Esophagus squamous epithelium (tissue), 5 donors: ENCODE measurements around the gene CC2D1B. TPM values are rescaled to one million over a fixed set of nuclear protein-coding genes. Genes with fewer than 3 reads are reported as not detected.

Experiments used
- DNase-seq: peaks from one replicate; lab custom pipeline; 2025; lab: John Stamatoyannopoulos, UW
- H3K27ac ChIP-seq, 4 donors: fragments of 200-600 bp; sonication (generic); one replicate each; pipeline ENCODE4 v1.5.1; 2016 to 2019; ENCODE audit warnings: mild to moderate bottlenecking in 1 of 4
- H3K27me3 ChIP-seq, 4 donors: fragments of 200-600 bp; sonication (generic); 1 replicate in 3 of 4; 2 replicates in 1 of 4; pipeline versions ENCODE4 v1.5.1 to v1.6.0; 2017 to 2021; ENCODE audit warnings: antibody characterized with exemption in 1 of 4
- H3K36me3 ChIP-seq, 3 donors: fragments of 200-600 bp; sonication (generic); one replicate each; pipeline ENCODE4 v1.5.1; 2016 to 2019
- H3K4me1 ChIP-seq, 3 donors: fragments of 200-600 bp; sonication (generic); one replicate each; pipeline ENCODE4 v1.5.1; 2017 to 2019
- H3K4me3 ChIP-seq, 4 donors: fragments of 200-600 bp; sonication (generic); 1 replicate in 3 of 4; 2 replicates in 1 of 4; pipeline ENCODE4 v1.5.1; 2016 to 2019; ENCODE audit warnings: mild to moderate bottlenecking in 2 of 4, moderate library complexity in 1 of 4
- H3K9me3 ChIP-seq, 3 donors: fragments of 200-600 bp; sonication (generic); one replicate each; pipeline ENCODE4 v1.5.1; 2016 to 2019
- CTCF ChIP-seq, 6 experiments: fragments of 450-650 bp in 4 of 6; fragments of 200-600 bp in 2 of 6; sonication (generic) in 2 of 6; IDR thresholded peaks; one replicate each; pipeline ENCODE4 v1.5.1; 2016 to 2019; ENCODE audit warnings: antibody characterized with exemption in 6 of 6, mild to moderate bottlenecking in 4 of 6, moderate library complexity in 4 of 6
- POLR2A ChIP-seq, 4 donors: fragments of 450-650 bp; IDR thresholded peaks; one replicate each; pipeline ENCODE4 v1.6.1; 2017; ENCODE audit warnings: antibody characterized with exemption in 4 of 4, mild to moderate bottlenecking in 4 of 4, moderate library complexity in 3 of 4
- WGBS, 2 donors: methylation state at CpG; one replicate each; pipeline ENCODE4 v1.1.5; 2018; 5-methylcytosine and 5-hydroxymethylcytosine counted together
- intact Hi-C: fragments of 100-400 bp; cut with DNase I; formaldehyde crosslinking; loops from one replicate; pipeline ENCODE4 v1.15.0; 2022
- total RNA-seq, 4 donors: library from RNA; depleted of rRNA; stranded (reverse); fragments of >200 nt; gene quantifications; one replicate each; pipeline ENCODE4 v1.1.0, GENCODE V29; 2016
- donor health status: DM: yes; HTN: yes; CAD: no.

Gene CC2D1B
- 10 to 100 TPM; 16.9 to 21.2 (median 18.3) TPM for total RNA-seq

- 0% methylated on average over 3 to 18 of the region's 92 CpGs for WGBS, 2 donors
- intact Hi-C loops: no loop called here
- H3K9me3 ChIP-seq: no peaks in the 10 kb centered on the region
- DNase-seq: peak; percentile 88
- H3K27me3 ChIP-seq: no peaks in the 10 kb centered on the region
- peak within 1 kb of the TSS; percentile 81 to 98 (median 86) for H3K4me3 ChIP-seq
- peaks cover 21 to 51% (median 25%) of the 10 kb centered on the region in 3 donors for H3K4me1 ChIP-seq
- H3K36me3 ChIP-seq: peaks cover 15 to 34% (median 20%) of the 10 kb centered on the region in 3 donors
- TF ChIP-seq CTCF (IDR thresholded peaks at IDR 0.05) (peak in 5 of 6 experiments; percentile 16 to 58 (median 53)), POLR2A (IDR thresholded peaks at IDR 0.05) (peak in 3 of 4 donors; percentile 87 to 94 (median 94))
- H3K27ac ChIP-seq: peak within 1 kb of the TSS; percentile 95 to 100 (median 97)
Measured at GRCh38 chr1:52365746-52366516, at the start of gene CC2D1B. Gene CC2D1B (minus strand): TSS chr1:52366205. CDS start chr1:52364620, 1,585 bp downstream.

- H3K27ac ChIP-seq: no peak overlapping the region
- no peaks in the 10 kb centered on the region for H3K27me3 ChIP-seq
- no peaks in the 10 kb centered on the region for H3K9me3 ChIP-seq
- intact Hi-C loops: no loop called here
- H3K36me3 ChIP-seq: peaks cover 11 to 100% (median 62%) of the 10 kb centered on the region in 3 donors
- TF ChIP-seq POLR2A (IDR thresholded peaks at IDR 0.05): no peak
- no peak for TF ChIP-seq CTCF (IDR thresholded peaks at IDR 0.05)
- DNase-seq: no peak
- H3K4me3 ChIP-seq: no peak overlapping the region
- H3K4me1 ChIP-seq: no peaks in the 10 kb centered on the region
Measured at GRCh38 chr1:52414942-52415341, 48.9 kb upstream of the CC2D1B start.

- TF ChIP-seq CTCF (IDR thresholded peaks at IDR 0.05) (no peak), POLR2A (IDR thresholded peaks at IDR 0.05) (no peak)
- Histone ChIP-seq H3K36me3 (peaks cover 11 to 100% (median 70%) of the 10 kb centered on the region in 3 donors), H3K4me3 (no peak overlapping the region), H3K27me3 (no peaks in the 10 kb centered on the region), H3K9me3 (no peaks in the 10 kb centered on the region), H3K4me1 (no peaks in the 10 kb centered on the region), H3K27ac (no peak overlapping the region)
- WGBS, 2 donors: 91 to 92% methylated on average over 8 to 10 of the region's 10 CpGs
- DNase-seq: no peak
- intact Hi-C loops: no loop called here
Measured at GRCh38 chr1:52413410-52413989, 47.5 kb upstream of the CC2D1B start.

GRCh38 chr1:52404975-52405338, 39.0 kb upstream of the CC2D1B start:
- intact Hi-C loops: no loop called here
- TF ChIP-seq CTCF (IDR thresholded peaks at IDR 0.05) (no peak), POLR2A (IDR thresholded peaks at IDR 0.05) (no peak)
- 2% methylated on average over 8 of the region's 8 CpGs for WGBS, 2 donors

More at GRCh38 chr1:52404975-52405338, 39.0 kb upstream of the CC2D1B start:
- no peaks in the 10 kb centered on the region for H3K9me3 ChIP-seq
- DNase-seq: no peak
- no peaks in the 10 kb centered on the region for H3K27me3 ChIP-seq
- H3K4me1 ChIP-seq: peaks cover 10 to 36% (median 16%) of the 10 kb centered on the region in 3 donors
- H3K27ac ChIP-seq: peak overlapping the region; percentile 89 to 98 (median 94)
- peaks cover 0 to 43% (median 20%) of the 10 kb centered on the region in 3 donors for H3K36me3 ChIP-seq
- peak overlapping the region; percentile 68 to 95 (median 82) for H3K4me3 ChIP-seq
